Ascending aorta (tissue), 2 donors: ENCODE measurements around the gene PSMB4. TPM values are rescaled to one million over a fixed set of nuclear protein-coding genes. Genes with fewer than 3 reads are reported as not detected.
A peak's percentile ranks its signal among the peaks of the same experiment; 100 is the strongest.

Source experiments
- DNase-seq, 2 donors: peaks; one replicate each; pipeline ENCODE4 v3.0.0-alpha.2; 2019; ENCODE audit warnings: low spot score in 2 of 2
- H3K27ac ChIP-seq, 2 donors: fragments of 200-600 bp; sonication (generic); one replicate each; pipeline ENCODE4 v1.5.1; 2016 to 2017; ENCODE audit warnings: mild to moderate bottlenecking in 1 of 2
- H3K27me3 ChIP-seq: fragments of 200-600 bp; sonication (generic); one replicate; pipeline ENCODE4 v1.5.1; 2017
- H3K36me3 ChIP-seq, 2 donors: fragments of 200-600 bp; sonication (generic); one replicate each; pipeline ENCODE4 v1.5.1; 2016
- H3K4me1 ChIP-seq, 2 donors: fragments of 200-600 bp; sonication (generic); one replicate each; pipeline ENCODE4 v1.5.1; 2016 to 2017; ENCODE audit warnings: mild to moderate bottlenecking in 1 of 2
- H3K4me3 ChIP-seq, 2 donors: fragments of 200-600 bp; sonication (generic); one replicate each; pipeline ENCODE4 v1.5.1; 2016 to 2017; ENCODE audit warnings: mild to moderate bottlenecking in 1 of 2
- H3K9me3 ChIP-seq, 2 donors: fragments of 200-600 bp; sonication (generic); one replicate each; pipeline ENCODE4 v1.5.1; 2016
- CTCF ChIP-seq, 3 experiments: fragments of 200-600 bp in 2 of 3; fragments of 450-650 bp in 1 of 3; sonication (generic) in 2 of 3; IDR thresholded peaks; one replicate each; pipeline ENCODE4 v1.5.1; 2016 to 2019; ENCODE audit warnings: antibody characterized with exemption in 3 of 3, mild to moderate bottlenecking in 1 of 3, moderate library complexity in 1 of 3
- intact Hi-C: fragments of 100-400 bp; cut with DNase I; formaldehyde crosslinking; loops from one replicate; pipeline ENCODE4 v1.15.1; 2023
- total RNA-seq: library from RNA; depleted of rRNA; stranded (reverse); fragments of >200 nt; gene quantifications from one replicate; pipeline ENCODE4 v1.1.0, GENCODE V29; 2016

PSMB4 gene
- total RNA-seq, 1 donor from 2014 or later: 320 TPM

DNA sequence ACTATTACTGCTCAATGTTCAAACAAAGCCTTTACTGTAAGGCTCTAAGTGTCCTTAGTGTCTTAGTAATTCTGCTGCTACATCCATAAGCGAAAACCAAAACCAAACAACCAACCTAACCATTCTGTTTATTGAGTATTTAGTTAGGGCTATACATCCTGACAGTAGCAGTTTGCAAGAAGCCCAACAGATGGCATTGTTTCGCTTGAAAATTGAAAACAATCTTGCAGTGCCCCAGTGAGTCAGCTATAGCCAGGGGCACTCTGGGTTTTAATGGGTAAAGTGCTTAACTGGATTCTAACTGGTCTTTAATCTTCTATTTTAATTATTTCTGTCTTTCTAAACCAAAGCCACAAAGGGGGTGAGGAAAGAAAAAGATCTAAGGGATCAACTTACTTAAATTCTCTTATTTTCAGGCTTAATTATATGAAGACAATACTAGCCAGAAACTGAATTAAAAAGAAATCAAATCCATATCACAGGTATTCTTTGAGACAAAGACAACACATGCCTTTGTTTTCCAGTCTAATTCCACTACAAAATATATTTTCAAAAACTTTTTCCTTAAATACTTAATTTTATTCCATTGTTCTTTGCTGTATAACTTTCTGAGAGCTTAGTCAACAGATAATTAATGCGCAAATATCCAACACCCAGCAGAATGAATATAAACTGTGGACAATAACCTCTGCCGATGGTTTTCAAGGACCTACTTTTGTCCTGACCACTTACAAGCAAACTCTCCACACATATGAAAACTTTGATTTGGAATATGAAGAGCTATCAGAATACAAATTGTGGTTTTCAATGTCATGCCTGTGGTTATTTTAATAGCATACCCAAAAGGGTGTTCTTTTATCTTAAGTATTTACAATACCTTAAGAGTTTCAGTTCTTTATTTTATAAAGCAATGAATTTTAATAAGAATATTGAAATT is 44.7 kb downstream of the PSMB4 start:
- Histone ChIP-seq H3K4me3 (peak overlapping the region in 1 of 2 donors; percentile 9), H3K4me1 (peaks cover 0 to 27% of the 10 kb centered on the region in 2 donors), H3K27ac (no peak overlapping the region), H3K36me3 (no peaks in the 10 kb centered on the region), H3K9me3 (no peaks in the 10 kb centered on the region), H3K27me3 (no peaks in the 10 kb centered on the region)
- DNase-seq: peak in 1 of 2 donors; percentile 78
- peak; percentile 69 to 72 (median 69) for TF ChIP-seq CTCF (IDR thresholded peaks at IDR 0.05)
- intact Hi-C loops: loop anchor here (5.0 kb wide), 3 partner anchors 68 to 293 kb away; partner anchors contain the start of gene CGN

DNA sequence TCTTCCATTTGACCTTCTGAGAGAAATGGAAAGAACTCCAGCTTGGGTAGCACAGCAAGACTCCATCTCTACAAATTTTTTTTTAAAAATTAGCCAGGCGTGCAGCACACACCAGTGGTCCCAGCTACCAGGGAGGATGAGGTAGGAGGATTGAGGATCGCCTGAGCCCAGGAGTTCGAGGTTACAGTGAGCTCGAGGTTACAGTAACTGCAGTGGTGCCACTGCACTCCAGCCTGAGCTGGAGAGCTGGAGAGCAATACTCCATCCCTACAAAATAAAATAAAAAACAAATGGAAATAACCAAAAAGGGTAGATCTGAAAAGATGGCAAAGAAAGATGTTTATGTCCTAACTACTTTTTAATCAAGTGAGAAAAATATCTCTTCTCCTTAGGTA is 45.4 kb downstream of the PSMB4 start:
- no peaks in the 10 kb centered on the region for H3K9me3 ChIP-seq
- no peaks in the 10 kb centered on the region for H3K27me3 ChIP-seq
- no peaks in the 10 kb centered on the region for H3K36me3 ChIP-seq
- intact Hi-C loops: loop anchor here (5.0 kb wide), 3 partner anchors 68 to 293 kb away; partner anchors contain the start of gene CGN
- no peak for TF ChIP-seq CTCF (IDR thresholded peaks at IDR 0.05)
- DNase-seq: no peak
- H3K27ac ChIP-seq: no peak overlapping the region
- H3K4me3 ChIP-seq: no peak overlapping the region
- peaks cover 0 to 27% of the 10 kb centered on the region in 2 donors for H3K4me1 ChIP-seq

GRCh38 chr1:151447696-151448095 is 48.3 kb downstream of the PSMB4 start:
- Histone ChIP-seq H3K36me3 (peaks cover 0 to 2% of the 10 kb centered on the region in 2 donors), H3K27ac (no peak overlapping the region), H3K9me3 (no peaks in the 10 kb centered on the region), H3K27me3 (no peaks in the 10 kb centered on the region), H3K4me3 (no peak overlapping the region), H3K4me1 (peaks cover 0 to 22% of the 10 kb centered on the region in 2 donors)
- no peak for TF ChIP-seq CTCF (IDR thresholded peaks at IDR 0.05)
- intact Hi-C loops: no loop called here
- DNase-seq: no peak

Other genes with a start within 250 kb of the PSMB4 start
- gene TNFAIP8L2, start 242.9 kb upstream of the PSMB4 start, total RNA-seq: not detected
- gene LYSMD1, start 233.7 kb upstream of the PSMB4 start, total RNA-seq: 0.85 TPM
- 27.4 TPM for gene SCNM1, start 233.4 kb upstream of the PSMB4 start, total RNA-seq
- not detected for gene TMOD4, start 223.6 kb upstream of the PSMB4 start, total RNA-seq
- gene VPS72, start 209.4 kb upstream of the PSMB4 start, total RNA-seq: 33.6 TPM
- gene PIP5K1A, start 201.0 kb upstream of the PSMB4 start, total RNA-seq: 36.5 TPM
- gene PSMD4, start 144.8 kb upstream of the PSMB4 start, total RNA-seq: 83.5 TPM
- gene ZNF687, start 117.3 kb upstream of the PSMB4 start, total RNA-seq: 67.9 TPM
- 94.8 TPM for gene PI4KB, start 72.2 kb upstream of the PSMB4 start, total RNA-seq
- 8.4 TPM for gene RFX5, start 52.3 kb upstream of the PSMB4 start, total RNA-seq
- gene SELENBP1, start 26.9 kb upstream of the PSMB4 start, total RNA-seq: 102 TPM
- 18.1 TPM for gene POGZ, start 59.9 kb downstream of the PSMB4 start, total RNA-seq
- not detected for gene CGN, start 111.8 kb downstream of the PSMB4 start, total RNA-seq
- gene TUFT1, start 140.7 kb downstream of the PSMB4 start, total RNA-seq: 2.3 TPM
- gene SNX27, start 212.5 kb downstream of the PSMB4 start, total RNA-seq: 13.0 TPM